Right atrium auricular region (tissue), 2 donors: Measurements from ENCODE around the gene MCC. TPM values are rescaled to one million over a fixed set of nuclear protein-coding genes. Genes with fewer than 3 reads are reported as not detected.

Experiments used
- DNase-seq: peaks from one replicate; pipeline ENCODE4 v3.0.0-alpha.2; 2019; ENCODE audit warnings: low spot score
- H3K27ac ChIP-seq, 2 donors: fragments of 200-600 bp; sonication (generic); 1 replicate in 1 of 2; 2 replicates in 1 of 2; pipeline ENCODE4 v1.5.1; 2016 to 2019
- H3K27me3 ChIP-seq, 2 donors: fragments of 200-600 bp; sonication (generic); one replicate each; pipeline versions ENCODE4 v1.5.1 to v1.6.0; 2017 to 2019
- H3K36me3 ChIP-seq: fragments of 200-600 bp; sonication (generic); one replicate; pipeline ENCODE4 v1.5.1; 2016
- H3K4me1 ChIP-seq, 2 donors: fragments of 200-600 bp; sonication (generic); one replicate each; pipeline versions ENCODE4 v1.5.1 to v1.6.0; 2017 to 2019
- H3K4me3 ChIP-seq, 2 donors: fragments of 200-600 bp; sonication (generic); 1 replicate in 1 of 2; 2 replicates in 1 of 2; pipeline ENCODE4 v1.5.1; 2017 to 2019; ENCODE audit warnings: mild to moderate bottlenecking in 1 of 2, moderate library complexity in 1 of 2
- H3K9me3 ChIP-seq, 2 donors: fragments of 200-600 bp; sonication (generic); one replicate each; pipeline ENCODE4 v1.5.1; 2019
- total RNA-seq, 2 donors: library from RNA; depleted of rRNA; stranded (reverse); fragments of >200 nt; gene quantifications; one replicate each; pipeline ENCODE4 v1.1.0, GENCODE V29; 2016
- TF ChIP-seq, protein P1 (sequence below), 2 donors: fragments of 200-600 bp; sonication (generic); IDR thresholded peaks; one replicate each; pipeline ENCODE4 v1.5.1; 2019; ENCODE audit warnings: antibody characterized with exemption in 2 of 2

MCC gene
- total RNA-seq, 2 donors from 2014 or later: 28.8 to 31.7 TPM

DNA sequence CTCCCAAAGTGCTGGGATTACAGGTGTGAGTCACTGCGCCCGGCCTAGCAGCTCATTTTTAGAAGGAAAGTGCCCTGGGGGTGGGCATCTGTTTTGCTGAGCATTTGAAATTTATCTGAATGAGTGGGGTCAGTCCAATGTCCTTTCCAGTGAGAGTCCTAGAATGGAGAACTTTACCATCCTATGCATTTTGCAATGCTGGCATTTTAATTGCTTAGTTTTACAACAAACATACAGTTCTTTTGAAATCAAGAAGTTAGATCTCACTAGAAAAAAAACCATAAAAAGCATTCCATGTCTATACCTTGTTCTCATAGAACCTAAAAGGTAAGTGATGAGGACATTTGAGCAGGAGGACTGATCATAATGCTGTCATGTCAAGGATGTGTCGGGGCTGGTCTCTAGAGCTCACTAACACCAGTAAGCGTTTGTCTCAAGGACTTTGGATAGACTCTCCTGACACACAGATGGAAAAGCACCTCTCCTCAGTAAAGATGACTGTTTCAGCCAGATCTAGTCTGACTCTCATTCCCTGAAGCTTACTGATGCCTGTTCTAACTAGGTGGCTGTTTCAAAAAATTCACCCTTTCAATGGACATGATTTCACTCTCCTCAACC, 427.7 kb downstream of the MCC start:
- Histone ChIP-seq H3K4me3 (no peak overlapping the region), H3K9me3 (no peaks in the 10 kb centered on the region), H3K4me1 (peaks cover 0 to 12% of the 10 kb centered on the region in 2 donors), H3K27ac (no peak overlapping the region), H3K36me3 (peaks cover 9% of the 10 kb centered on the region), H3K27me3 (no peaks in the 10 kb centered on the region)
- TF ChIP-seq, protein P1, sequence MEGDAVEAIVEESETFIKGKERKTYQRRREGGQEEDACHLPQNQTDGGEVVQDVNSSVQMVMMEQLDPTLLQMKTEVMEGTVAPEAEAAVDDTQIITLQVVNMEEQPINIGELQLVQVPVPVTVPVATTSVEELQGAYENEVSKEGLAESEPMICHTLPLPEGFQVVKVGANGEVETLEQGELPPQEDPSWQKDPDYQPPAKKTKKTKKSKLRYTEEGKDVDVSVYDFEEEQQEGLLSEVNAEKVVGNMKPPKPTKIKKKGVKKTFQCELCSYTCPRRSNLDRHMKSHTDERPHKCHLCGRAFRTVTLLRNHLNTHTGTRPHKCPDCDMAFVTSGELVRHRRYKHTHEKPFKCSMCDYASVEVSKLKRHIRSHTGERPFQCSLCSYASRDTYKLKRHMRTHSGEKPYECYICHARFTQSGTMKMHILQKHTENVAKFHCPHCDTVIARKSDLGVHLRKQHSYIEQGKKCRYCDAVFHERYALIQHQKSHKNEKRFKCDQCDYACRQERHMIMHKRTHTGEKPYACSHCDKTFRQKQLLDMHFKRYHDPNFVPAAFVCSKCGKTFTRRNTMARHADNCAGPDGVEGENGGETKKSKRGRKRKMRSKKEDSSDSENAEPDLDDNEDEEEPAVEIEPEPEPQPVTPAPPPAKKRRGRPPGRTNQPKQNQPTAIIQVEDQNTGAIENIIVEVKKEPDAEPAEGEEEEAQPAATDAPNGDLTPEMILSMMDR (IDR thresholded peaks at IDR 0.05): no peak
- no peak for DNase-seq

DNA sequence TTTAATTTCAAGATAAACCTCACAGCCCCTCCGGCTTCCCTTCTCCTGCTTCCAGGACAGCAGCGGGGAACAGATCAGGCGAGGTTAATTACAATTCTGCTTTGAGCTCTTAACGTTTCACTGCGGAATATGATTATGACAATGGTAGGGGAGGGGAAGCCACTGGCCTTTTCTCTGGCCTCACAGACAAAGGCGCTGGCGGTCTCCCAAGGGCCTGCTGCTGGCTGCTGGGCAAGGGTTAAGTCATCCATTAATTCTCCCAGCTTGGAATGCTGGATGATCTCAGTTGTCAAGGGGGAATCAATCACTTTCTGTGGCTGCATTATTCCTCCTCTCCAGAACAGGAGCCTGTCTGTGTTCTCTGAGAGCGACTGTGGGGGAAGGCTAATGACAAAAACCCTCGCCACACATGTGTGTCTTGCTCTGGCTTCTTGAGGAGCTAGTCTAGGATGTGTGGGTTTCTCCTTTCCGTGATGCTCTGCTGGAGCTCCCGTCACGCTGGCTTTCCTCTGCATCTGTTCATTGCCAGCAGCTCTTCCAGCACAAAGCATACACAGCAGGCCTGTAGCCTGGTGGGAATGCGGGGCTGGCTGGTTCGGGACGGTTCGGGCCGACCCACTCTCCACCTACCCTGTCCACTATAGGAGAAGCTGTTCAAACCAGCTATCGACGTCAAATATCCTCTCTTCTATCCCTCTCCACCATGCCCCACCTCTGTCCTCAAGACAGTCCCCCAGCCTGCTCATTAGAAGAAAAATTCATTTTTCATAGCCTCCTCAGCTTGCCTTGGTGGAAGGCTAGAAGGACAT, 428.8 kb downstream of the MCC start:
- no peak for DNase-seq
- TF ChIP-seq, protein P1 (IDR thresholded peaks at IDR 0.05): no peak
- H3K4me3 ChIP-seq: no peak overlapping the region
- peaks cover 0 to 12% of the 10 kb centered on the region in 2 donors for H3K4me1 ChIP-seq
- peaks cover 9% of the 10 kb centered on the region for H3K36me3 ChIP-seq
- H3K27me3 ChIP-seq: no peaks in the 10 kb centered on the region
- no peak overlapping the region for H3K27ac ChIP-seq
- no peaks in the 10 kb centered on the region for H3K9me3 ChIP-seq

DNA sequence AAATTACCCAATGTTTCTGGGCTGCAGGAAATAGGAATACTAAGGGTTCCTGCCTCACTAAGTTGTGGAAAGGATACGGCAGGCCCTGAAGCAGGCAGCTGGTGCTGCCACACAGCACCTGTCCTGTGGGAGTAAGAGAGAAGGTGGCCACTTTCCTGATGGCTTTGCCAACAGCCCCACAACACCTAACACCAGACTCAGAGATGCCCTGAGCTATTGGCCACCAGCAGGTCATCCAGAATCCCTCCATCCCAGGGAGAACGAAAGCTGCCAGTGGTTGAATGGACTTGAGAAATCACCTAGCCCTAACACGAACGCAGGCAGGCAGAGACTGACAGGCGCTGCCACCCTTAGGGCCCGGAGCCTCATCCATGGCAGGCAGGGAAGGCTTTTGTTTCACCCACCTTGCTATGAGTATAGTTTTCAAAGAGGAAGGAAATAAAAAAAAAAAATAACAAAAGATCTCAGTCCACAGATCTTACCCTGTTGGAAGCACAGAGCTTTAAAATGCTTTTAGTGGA, 429.5 kb downstream of the MCC start:
- Histone ChIP-seq H3K36me3 (peaks cover 5% of the 10 kb centered on the region), H3K9me3 (no peaks in the 10 kb centered on the region), H3K27ac (no peak overlapping the region), H3K4me3 (no peak overlapping the region), H3K4me1 (peaks cover 0 to 12% of the 10 kb centered on the region in 2 donors), H3K27me3 (no peaks in the 10 kb centered on the region)
- TF ChIP-seq, protein P1 (IDR thresholded peaks at IDR 0.05): no peak
- DNase-seq: no peak

DNA sequence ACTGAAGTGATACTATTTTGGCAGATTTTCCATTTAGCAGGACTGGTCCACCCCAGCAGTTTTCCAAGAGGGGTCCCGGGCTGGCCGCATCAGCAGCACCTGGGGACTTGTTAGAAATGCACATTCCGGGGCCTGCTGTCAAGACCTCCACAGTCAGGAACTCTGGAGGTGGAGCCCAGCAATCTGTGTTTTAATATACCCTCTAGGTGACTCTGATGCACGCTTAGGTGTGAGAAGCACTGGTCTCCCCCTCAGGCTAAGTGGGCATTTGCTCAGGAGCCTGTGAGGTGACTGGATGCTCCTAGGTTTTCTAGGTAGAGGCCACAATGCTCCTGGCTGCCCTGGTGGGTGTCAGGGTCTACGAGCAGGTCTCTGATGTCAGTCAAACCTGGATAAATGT, 430.0 kb downstream of the MCC start:
- Histone ChIP-seq H3K4me1 (peaks cover 0 to 14% of the 10 kb centered on the region in 2 donors), H3K27ac (no peak overlapping the region), H3K9me3 (no peaks in the 10 kb centered on the region), H3K36me3 (peaks cover under 1% of the 10 kb centered on the region), H3K4me3 (no peak overlapping the region), H3K27me3 (no peaks in the 10 kb centered on the region)
- TF ChIP-seq, protein P1 (IDR thresholded peaks at IDR 0.05): no peak
- no peak for DNase-seq

DNA sequence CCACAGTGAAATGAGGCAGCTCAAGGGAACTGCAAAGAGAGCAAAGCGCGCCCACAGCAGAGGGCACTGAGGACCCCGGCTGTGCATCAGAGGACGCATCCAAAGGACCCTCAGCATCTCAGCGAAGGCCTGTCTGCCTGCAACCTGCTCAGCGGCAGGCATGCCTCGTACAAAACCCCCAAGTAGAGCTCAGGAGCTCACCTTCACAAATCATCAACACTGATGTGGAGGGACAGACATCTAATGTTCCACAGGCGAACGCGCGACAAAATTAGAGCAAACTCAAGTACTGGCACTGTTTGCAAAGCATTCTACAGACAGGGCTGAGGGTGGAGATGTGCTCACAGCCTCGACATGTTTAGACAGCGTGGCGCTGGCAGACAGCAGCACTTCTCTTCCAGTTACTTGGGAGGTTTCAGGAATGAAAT, 430.7 kb downstream of the MCC start:
- TF ChIP-seq, protein P1 (IDR thresholded peaks at IDR 0.05): no peak
- H3K36me3 ChIP-seq: no peaks in the 10 kb centered on the region
- DNase-seq: no peak

More for the DNA sequence above, 430.7 kb downstream of the MCC start:
- Histone ChIP-seq H3K27me3 (no peaks in the 10 kb centered on the region), H3K27ac (no peak overlapping the region), H3K4me3 (no peak overlapping the region), H3K9me3 (no peaks in the 10 kb centered on the region), H3K4me1 (peaks cover 0 to 21% of the 10 kb centered on the region in 2 donors)
